Left lung (tissue), 10 donors: ENCODE results near the gene ARPC4. TPM values are rescaled to one million over a fixed set of nuclear protein-coding genes. Genes with fewer than 3 reads are reported as not detected.

ENCODE experiments used
- ATAC-seq: fragments of 200-7000 bp; cut with Tn5 transposase; one replicate; pipeline ENCODE4 v1.9.1; 2020; ENCODE audit warnings: moderate library complexity
- DNase-seq, 4 donors: peaks; one replicate each; pipeline ENCODE4 v3.0.0-alpha.2; 2013 to 2020
- H3K27ac ChIP-seq, 2 donors: fragments of 200-600 bp; sonication (generic) in 1 of 2; one replicate each; pipeline versions ENCODE4 v1.5.0 to v1.8.0; 2020 to 2021
- H3K27me3 ChIP-seq, 2 donors: fragments of 200-600 bp; sonication (generic) in 1 of 2; one replicate each; pipeline versions ENCODE4 v1.5.0 to v1.8.0; 2020 to 2021
- H3K36me3 ChIP-seq, 2 donors: fragments of 200-600 bp; sonication (generic) in 1 of 2; one replicate each; pipeline versions ENCODE4 v1.5.0 to v1.8.0; 2020 to 2021
- H3K4me1 ChIP-seq, 2 donors: fragments of 200-600 bp; one replicate each; pipeline ENCODE4 v1.8.0; 2021
- H3K4me3 ChIP-seq, 2 donors: fragments of 200-600 bp; sonication (generic) in 1 of 2; one replicate each; pipeline versions ENCODE4 v1.5.0 to v1.8.0; 2020 to 2021; ENCODE audit warnings: mild to moderate bottlenecking in 1 of 2
- H3K9me3 ChIP-seq, 2 donors: fragments of 200-600 bp; sonication (generic) in 1 of 2; one replicate each; pipeline versions ENCODE4 v1.5.0 to v1.8.0; 2020 to 2021
- CTCF ChIP-seq, 2 donors: fragments of 200-600 bp; sonication (generic) in 1 of 2; IDR thresholded peaks; one replicate each; pipeline versions ENCODE4 v1.5.0 to v1.8.0; 2021; ENCODE audit warnings: antibody characterized with exemption in 2 of 2
- intact Hi-C, 2 donors: fragments of 100-400 bp; cut with DNase I; formaldehyde crosslinking; loops; one replicate each; pipeline versions ENCODE4 v1.11.2 to v1.14.2; 2022
- polyA plus RNA-seq, 6 donors: library from polyadenylated mRNA; unstranded; fragments of 120-200 nt; gene quantifications; one replicate each; pipeline ENCODE4 v1.2.1, GENCODE V29; 2013; ENCODE audit not compliant: insufficient read length in 6 of 6
- total RNA-seq, 2 donors: library from RNA; stranded (reverse); fragmentation: NEBNext Ultra II Directional; extraction: Animal tissue kit (Norgen Biotek cat#: 25700); gene quantifications; one replicate each; pipeline ENCODE4 v1.2.1, GENCODE V29; 2021
- donor health status: DM: no; HTN: yes; CAD: no.
- donor health status: DM: no; HTN: no; CAD: no.

ARPC4 gene
- total and polyA plus RNA-seq, 8 donors = 87.7 to 193 (median 112) TPM

GRCh38 chr3:9776896-9777693 is 15.8 kb upstream of the ARPC4 start:
- H3K4me3 ChIP-seq = no peak overlapping the region
- intact Hi-C loops = no loop called here
- TF ChIP-seq CTCF (IDR thresholded peaks at IDR 0.05) = no peak
- ATAC-seq = no peak
- no peaks in the 10 kb centered on the region for H3K9me3 ChIP-seq
- no peak overlapping the region for H3K27ac ChIP-seq
- peaks cover 3 to 46% of the 10 kb centered on the region in 2 donors for H3K4me1 ChIP-seq
- H3K27me3 ChIP-seq = no peaks in the 10 kb centered on the region
- no peak for DNase-seq
- peaks cover 0 to 19% of the 10 kb centered on the region in 2 donors for H3K36me3 ChIP-seq

- H3K9me3 ChIP-seq = no peaks in the 10 kb centered on the region
- no peak for ATAC-seq
- TF ChIP-seq CTCF (IDR thresholded peaks at IDR 0.05) = no peak
- H3K27ac ChIP-seq = no peak overlapping the region
- intact Hi-C loops = no loop called here
- H3K4me1 ChIP-seq = peaks cover 3 to 52% of the 10 kb centered on the region in 2 donors
- no peak for DNase-seq
- no peak overlapping the region for H3K4me3 ChIP-seq
- peaks cover 0 to 25% of the 10 kb centered on the region in 2 donors for H3K36me3 ChIP-seq
- H3K27me3 ChIP-seq = no peaks in the 10 kb centered on the region
These were observed 15.2 kb upstream of the ARPC4 start for GRCh38 chr3:9777694-9778021.

GRCh38 chr3:9778143-9779074 is 14.5 kb upstream of the ARPC4 start:
- Histone ChIP-seq H3K27ac (peak overlapping the region in 1 of 2 donors; percentile 88), H3K9me3 (no peaks in the 10 kb centered on the region), H3K4me3 (no peak overlapping the region), H3K36me3 (peaks cover 0 to 32% of the 10 kb centered on the region in 2 donors), H3K27me3 (no peaks in the 10 kb centered on the region), H3K4me1 (peaks cover 3 to 53% of the 10 kb centered on the region in 2 donors)
- intact Hi-C loops = no loop called here
- no peak for TF ChIP-seq CTCF (IDR thresholded peaks at IDR 0.05)
- ATAC-seq (peak; percentile 36), DNase-seq (no peak)

- no peaks in the 10 kb centered on the region for H3K9me3 ChIP-seq
- H3K4me1 ChIP-seq = peaks cover 3 to 53% of the 10 kb centered on the region in 2 donors
- H3K4me3 ChIP-seq = no peak overlapping the region
- no peaks in the 10 kb centered on the region for H3K27me3 ChIP-seq
- TF ChIP-seq CTCF (IDR thresholded peaks at IDR 0.05) = no peak
- ATAC-seq (peak; percentile 15), DNase-seq (no peak)
- intact Hi-C loops = no loop called here
- H3K27ac ChIP-seq = peak overlapping the region in 1 of 2 donors; percentile 88
- H3K36me3 ChIP-seq = peaks cover 0 to 40% of the 10 kb centered on the region in 2 donors
These were observed 13.7 kb upstream of the ARPC4 start for GRCh38 chr3:9779075-9779593.
